SK-N-MC (cell line): ENCODE results near the gene METTL25.

Experiments
- EZH2 ChIP-seq: fragments of 200-600 bp; sonication (generic); IDR thresholded peaks from one replicate; pipeline ENCODE4 v1.6.1; 2017; ENCODE audit warnings: antibody characterized with exemption
- POLR2AphosphoS5 ChIP-seq: IDR thresholded peaks from 2 replicates; pipeline ENCODE4 v1.6.1; 2012; ENCODE audit warnings: mild to moderate bottlenecking, low read depth, low read length, borderline replicate concordance

DNA sequence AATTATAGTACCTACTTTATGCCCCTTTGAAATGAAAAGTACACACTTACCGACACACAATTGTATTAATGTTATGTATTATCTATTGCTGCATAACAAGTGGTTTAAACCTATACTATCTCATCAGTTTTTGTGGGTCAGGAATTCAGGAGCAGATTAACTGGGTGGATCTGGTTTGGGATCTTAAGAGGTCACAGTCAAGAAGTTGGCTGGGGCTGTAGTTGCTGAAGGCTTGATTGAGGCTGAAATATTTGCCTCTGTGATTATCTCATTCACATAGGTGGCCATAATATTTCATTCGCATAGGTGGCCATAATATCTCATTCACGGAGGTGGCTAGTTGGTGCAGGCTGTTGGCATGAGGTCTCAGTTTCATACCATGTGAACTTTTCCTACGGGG lies 5.7 kb downstream of the METTL25 start:
- TF ChIP-seq EZH2 (no peak), POLR2AphosphoS5 (no peak)
